NCI-H2171 (cell line): ENCODE measurements around the gene FOXF1.

Source experiments
- DNase-seq: peaks from one replicate; lab custom pipeline; 2025; lab: John Stamatoyannopoulos, UW

FOXF1 gene

DNA sequence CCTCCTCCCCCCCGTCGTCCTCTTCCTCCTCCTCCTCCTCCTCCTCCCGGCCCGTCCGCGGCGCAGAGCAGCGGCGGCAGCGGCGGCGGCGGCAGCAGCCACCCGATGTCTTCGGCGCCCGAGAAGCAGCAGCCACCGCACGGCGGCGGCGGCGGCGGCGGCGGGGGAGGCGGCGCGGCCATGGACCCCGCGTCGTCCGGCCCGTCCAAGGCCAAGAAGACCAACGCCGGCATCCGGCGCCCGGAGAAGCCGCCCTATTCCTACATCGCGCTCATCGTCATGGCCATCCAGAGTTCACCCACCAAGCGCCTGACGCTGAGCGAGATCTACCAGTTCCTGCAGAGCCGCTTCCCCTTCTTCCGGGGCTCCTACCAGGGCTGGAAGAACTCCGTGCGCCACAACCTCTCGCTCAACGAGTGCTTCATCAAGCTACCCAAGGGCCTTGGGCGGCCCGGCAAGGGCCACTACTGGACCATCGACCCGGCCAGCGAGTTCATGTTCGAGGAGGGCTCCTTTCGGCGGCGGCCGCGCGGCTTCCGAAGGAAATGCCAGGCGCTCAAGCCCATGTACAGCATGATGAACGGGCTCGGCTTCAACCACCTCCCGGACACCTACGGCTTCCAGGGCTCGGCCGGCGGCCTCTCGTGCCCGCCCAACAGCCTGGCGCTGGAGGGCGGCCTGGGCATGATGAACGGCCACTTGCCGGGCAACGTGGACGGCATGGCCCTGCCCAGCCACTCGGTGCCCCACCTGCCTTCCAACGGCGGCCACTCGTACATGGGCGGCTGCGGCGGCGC is at the start of gene FOXF1:
FOXF1 (plus strand) TSS at position 63 of the 797 bp plus-strand sequence; CDS start at position 106, 43 bp downstream.
- DNase-seq = no peak

DNA sequence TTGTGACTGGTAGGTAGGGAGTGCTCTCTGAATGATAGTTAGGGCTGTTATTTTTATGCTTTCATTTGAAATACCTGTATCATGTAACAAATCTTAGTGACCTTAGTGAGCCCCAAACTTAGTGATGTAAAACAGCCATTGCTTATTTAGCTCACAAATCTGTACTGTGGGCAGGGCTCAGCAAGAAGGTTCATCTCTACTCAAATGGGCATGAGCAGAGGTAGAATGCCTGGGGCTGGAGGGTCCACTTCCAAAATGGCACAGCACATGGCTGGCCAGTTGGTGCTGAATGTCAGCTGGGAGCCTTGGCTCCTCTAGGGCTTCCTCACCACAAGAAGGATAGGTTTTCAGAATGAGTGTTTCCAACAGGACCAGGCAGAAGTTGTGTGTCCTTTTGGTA is 49.3 kb upstream of the FOXF1 start:
- DNase-seq = no peak

DNA sequence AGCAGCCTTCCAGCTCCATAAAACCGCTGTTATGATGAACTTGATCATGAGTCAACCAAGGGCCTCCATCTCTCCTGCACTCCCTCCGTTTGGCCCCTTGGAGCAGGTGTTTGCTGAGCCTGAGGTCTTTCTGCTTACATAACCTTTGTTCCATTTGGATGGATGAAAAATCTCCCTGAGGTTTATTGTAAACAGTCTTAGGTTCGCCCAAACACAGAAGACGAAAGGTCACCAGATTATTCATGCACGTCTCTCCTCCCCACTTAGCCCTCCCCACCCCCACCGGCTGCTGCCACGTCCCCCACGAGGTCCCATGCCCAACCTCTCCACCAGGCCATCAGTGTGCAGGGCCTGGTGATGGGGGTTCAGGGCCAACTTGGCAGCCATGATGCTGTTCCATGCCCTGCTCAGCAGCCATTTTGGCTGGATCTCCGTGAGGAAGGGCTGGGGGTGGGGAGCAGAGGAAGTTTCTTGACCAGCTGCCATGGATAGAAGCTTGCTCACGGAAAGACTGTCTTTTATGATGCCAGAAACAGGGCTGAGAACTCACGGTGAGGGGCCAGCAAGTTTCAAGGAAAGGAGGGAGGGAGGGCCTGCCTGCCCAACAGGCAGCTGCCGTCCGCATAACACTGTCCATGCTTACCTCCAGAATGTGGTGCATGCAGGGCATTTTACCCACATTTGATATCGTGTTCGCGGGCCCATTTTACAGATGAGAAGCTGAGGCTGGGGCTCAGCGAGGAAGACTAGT is 47.8 kb upstream of the FOXF1 start:
- DNase-seq = no peak

GRCh38 chr16:86464044-86464443 is 46.3 kb upstream of the FOXF1 start:
- no peak for DNase-seq

- DNase-seq = no peak
Measured at GRCh38 chr16:86465434-86465833, 44.9 kb upstream of the FOXF1 start.

DNA sequence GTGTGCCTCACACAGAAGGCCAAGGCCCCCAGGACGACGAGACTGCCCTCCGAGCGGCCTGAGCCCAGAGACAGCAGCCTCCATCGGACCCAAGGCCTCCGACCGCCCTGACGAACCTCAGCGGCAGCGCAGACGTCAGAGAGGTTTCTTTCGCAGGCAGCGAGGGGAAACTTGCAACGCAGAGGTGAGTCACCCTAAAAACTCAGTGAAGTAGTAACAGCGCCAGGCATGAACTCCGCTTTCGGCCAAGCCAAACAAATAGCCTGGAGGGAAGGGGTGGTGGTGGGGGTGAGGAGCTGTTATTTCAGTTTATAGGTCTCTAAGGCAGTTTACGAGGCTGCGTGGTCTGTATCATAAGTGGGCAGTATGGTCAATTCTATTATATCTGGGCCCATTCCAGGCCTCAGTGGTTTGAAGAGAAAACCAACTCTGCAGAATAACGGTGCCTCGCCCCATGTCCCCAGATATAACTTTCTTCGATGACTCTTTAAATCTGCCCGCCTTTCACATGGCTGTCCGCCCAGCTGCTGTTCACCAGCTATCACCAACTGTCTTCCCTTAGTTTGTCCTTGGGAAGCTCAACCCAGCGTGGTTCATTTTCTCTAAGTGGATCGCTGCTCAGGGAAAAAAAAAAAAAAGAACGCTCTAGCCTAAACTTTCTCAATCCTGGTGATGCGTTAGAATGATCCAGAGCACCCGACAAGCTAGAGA is 43.5 kb upstream of the FOXF1 start:
- no peak for DNase-seq

GRCh38 chr16:86467490-86467889 is 42.8 kb upstream of the FOXF1 start:
- DNase-seq = no peak

- DNase-seq = no peak
Measured at GRCh38 chr16:86470964-86471363, 39.4 kb upstream of the FOXF1 start.

DNA sequence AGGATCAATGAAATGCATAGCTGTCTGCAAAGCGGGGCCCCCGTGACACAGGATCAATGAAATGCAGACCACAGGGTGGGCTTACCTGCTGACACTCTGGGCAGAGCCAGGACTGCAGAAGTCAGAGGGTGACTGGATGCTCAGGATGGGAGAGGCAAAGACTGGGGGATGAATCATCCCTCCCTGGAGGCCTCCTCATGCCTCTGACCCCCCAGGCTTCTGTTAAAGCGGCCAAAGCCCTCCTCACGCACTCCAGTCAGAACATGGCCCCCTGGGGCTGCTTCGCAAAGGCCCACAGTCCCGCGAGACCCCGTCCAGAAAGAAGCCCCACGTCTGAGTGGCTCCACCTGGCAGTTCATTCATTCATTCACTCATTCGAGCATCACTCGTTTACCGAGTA is 38.4 kb upstream of the FOXF1 start:
- DNase-seq = no peak

DNA sequence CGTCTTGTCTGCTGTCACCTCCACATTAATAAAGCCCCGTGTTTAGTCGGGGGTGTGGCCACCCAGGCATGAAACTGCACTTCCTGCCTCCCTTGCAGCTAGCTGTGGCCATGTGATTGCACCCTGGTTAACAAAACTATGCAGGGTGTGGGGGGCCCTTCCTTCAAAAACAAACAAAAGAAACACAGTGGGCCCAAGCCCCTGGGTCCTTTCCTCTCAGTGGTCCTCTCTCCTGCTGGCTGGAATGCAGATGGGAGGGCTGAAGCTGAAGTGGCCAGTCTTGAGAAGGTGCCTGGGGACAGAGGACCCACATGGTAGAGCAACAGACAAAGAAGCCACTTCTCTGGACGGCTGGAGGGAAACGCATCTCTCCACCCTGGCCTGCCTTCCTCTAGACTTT is 38.0 kb upstream of the FOXF1 start:
- DNase-seq = no peak

GRCh38 chr16:86476956-86477534 is 33.3 kb upstream of the FOXF1 start:
- DNase-seq = no peak

- no peak for DNase-seq
Measured at GRCh38 chr16:86477642-86478041, 32.7 kb upstream of the FOXF1 start.

GRCh38 chr16:86478779-86479178 is 31.5 kb upstream of the FOXF1 start:
- DNase-seq = no peak

- DNase-seq = no peak
Measured at GRCh38 chr16:86479419-86479818, 30.9 kb upstream of the FOXF1 start.

DNA sequence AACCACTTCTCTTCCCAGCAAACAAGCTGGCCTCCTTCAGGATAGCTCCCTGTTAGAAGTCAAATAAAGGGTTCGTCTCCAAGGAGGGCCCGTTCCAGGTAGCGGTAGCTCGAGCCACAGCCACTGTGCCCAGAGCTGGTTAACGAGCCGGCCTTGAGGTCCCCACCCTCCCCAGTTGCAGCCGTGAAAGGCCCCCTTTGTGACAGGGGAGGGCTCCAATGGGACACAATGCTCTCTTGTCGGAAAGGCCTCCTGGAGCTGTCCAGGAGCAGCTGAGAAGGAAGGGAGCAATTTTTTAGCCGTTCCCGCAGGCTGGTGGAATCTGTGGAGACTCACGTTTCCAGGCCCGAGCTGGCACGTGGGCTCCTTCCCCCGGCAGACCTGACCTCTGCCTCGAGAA is 29.9 kb upstream of the FOXF1 start:
- DNase-seq = no peak

- DNase-seq = no peak
Measured at GRCh38 chr16:86481607-86482006, 28.7 kb upstream of the FOXF1 start.

DNA sequence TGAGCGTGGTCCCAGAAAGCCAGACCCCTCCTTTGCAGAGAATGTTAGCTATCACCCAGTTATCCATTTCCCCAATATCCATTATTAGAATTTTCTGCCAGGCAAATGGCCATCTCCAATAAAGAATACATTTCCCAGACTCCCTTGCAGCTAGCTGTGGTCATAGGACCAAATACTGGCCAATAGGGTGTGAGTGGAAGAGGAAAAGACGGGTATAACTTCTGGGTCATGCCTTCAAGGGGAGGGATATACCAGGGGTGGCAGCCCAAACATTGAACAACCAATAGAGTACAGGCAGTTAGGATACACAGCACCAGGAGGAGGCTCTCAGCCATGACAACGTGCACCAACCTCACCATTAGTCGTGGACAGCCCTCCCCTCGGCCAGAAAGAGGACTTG is 26.1 kb upstream of the FOXF1 start:
- DNase-seq = no peak

GRCh38 chr16:86485746-86486145 is 24.6 kb upstream of the FOXF1 start:
- no peak for DNase-seq

- no peak for DNase-seq
Measured at GRCh38 chr16:86490859-86491639, 19.3 kb upstream of the FOXF1 start.

- DNase-seq = no peak
Measured at GRCh38 chr16:86491640-86492023, 18.7 kb upstream of the FOXF1 start.

DNA sequence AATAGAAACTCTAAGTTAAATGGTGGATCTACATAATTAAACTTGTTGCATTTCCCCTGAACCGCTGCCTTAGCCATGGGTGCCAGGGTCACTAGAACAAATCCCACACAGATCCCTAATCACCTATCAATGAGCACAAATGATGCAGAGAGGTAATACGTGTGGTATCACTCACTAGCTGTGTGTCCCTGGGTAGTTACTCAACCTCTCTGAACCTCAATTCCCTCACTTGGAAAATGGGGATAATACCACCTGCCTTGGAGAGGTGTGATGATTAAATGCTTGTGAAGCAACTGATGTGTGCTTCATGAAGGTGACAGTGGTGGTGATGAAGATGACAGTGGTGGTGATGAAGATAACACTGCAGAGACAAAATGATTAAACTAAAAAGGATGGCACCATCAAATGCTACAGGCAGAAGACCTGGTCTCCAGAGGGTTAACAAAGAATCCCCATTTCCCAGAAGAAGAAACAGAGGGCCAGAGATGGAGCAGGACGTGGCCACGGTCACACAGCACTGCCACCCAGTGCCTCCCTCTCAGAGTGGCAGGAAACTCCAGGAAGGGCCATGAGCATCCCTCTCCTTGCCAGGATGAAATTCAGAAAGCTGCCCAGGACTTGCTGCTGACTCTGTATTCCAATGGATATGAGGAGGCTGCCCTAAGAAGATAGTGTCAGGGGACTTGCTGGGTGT is 17.9 kb upstream of the FOXF1 start:
- no peak for DNase-seq
